Ishikawa (cell line): ENCODE data around the gene FAIM.

Source experiments
- CREB1 ChIP-seq: IDR thresholded peaks from 2 replicates; pipeline ENCODE4 v1.6.1; 2012; ENCODE audit warnings: low read depth
- EGR1 ChIP-seq: IDR thresholded peaks from 2 replicates; pipeline ENCODE4 v1.6.1; 2012
- EP300 ChIP-seq: IDR thresholded peaks from 2 replicates; pipeline ENCODE4 v1.6.1; 2012; ENCODE audit warnings: borderline replicate concordance
- NFIC ChIP-seq: IDR thresholded peaks from 2 replicates; pipeline ENCODE4 v1.6.1; 2012
- RAD21 ChIP-seq: IDR thresholded peaks from 2 replicates; pipeline ENCODE4 v1.6.1; 2012; ENCODE audit warnings: low read depth
- TAF1 ChIP-seq: IDR thresholded peaks from 2 replicates; pipeline ENCODE4 v1.6.1; 2012; ENCODE audit warnings: low read depth, mild to moderate bottlenecking
- TCF12 ChIP-seq: IDR thresholded peaks from 2 replicates; pipeline ENCODE4 v1.6.1; 2012; ENCODE audit warnings: low read depth
- USF1 ChIP-seq: IDR thresholded peaks from 2 replicates; pipeline ENCODE4 v1.6.1; 2012
- YY1 ChIP-seq: IDR thresholded peaks from 2 replicates; pipeline ENCODE4 v1.6.1; 2012; ENCODE audit warnings: low read depth
- TF ChIP-seq, protein P1 (sequence below): IDR thresholded peaks from 2 replicates; pipeline ENCODE4 v1.6.1; 2012; ENCODE audit warnings: low read depth, mild to moderate bottlenecking

DNA sequence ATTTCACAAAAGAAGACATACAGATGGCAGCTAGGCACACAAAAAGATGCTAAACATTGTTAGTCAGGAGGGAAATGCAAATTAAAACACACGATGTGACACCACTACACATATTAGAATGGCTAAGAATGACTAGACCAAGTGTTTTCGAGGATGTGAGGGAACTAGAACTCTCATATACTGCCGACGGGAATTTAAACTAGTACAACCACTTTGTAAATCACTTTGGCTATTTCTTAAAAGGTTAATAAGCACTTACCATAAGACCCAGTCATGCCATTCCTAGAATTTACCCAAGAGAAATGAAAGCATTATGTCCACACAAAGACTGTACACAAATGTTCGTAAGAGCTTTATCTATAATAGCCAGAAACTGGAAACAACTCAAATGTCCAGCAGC lies 20.1 kb upstream of the FAIM start:
- TF ChIP-seq NFIC: no peak
- TF ChIP-seq TAF1: no peak
- TF ChIP-seq CREB1: no peak
- no peak for TF ChIP-seq EP300
- no peak for TF ChIP-seq EGR1
- TF ChIP-seq USF1: no peak
- TF ChIP-seq TCF12: no peak
- TF ChIP-seq, protein P1, sequence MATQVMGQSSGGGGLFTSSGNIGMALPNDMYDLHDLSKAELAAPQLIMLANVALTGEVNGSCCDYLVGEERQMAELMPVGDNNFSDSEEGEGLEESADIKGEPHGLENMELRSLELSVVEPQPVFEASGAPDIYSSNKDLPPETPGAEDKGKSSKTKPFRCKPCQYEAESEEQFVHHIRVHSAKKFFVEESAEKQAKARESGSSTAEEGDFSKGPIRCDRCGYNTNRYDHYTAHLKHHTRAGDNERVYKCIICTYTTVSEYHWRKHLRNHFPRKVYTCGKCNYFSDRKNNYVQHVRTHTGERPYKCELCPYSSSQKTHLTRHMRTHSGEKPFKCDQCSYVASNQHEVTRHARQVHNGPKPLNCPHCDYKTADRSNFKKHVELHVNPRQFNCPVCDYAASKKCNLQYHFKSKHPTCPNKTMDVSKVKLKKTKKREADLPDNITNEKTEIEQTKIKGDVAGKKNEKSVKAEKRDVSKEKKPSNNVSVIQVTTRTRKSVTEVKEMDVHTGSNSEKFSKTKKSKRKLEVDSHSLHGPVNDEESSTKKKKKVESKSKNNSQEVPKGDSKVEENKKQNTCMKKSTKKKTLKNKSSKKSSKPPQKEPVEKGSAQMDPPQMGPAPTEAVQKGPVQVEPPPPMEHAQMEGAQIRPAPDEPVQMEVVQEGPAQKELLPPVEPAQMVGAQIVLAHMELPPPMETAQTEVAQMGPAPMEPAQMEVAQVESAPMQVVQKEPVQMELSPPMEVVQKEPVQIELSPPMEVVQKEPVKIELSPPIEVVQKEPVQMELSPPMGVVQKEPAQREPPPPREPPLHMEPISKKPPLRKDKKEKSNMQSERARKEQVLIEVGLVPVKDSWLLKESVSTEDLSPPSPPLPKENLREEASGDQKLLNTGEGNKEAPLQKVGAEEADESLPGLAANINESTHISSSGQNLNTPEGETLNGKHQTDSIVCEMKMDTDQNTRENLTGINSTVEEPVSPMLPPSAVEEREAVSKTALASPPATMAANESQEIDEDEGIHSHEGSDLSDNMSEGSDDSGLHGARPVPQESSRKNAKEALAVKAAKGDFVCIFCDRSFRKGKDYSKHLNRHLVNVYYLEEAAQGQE: no peak
- TF ChIP-seq RAD21: no peak
- no peak for TF ChIP-seq YY1
